ENCODE measurements around the gene KLF13. TPM values are rescaled to one million over a fixed set of nuclear protein-coding genes. Genes with fewer than 3 reads are reported as not detected.

KLF13 gene
- total RNA-seq, 1 donor from 2014 or later = 62.3 TPM

DNA sequence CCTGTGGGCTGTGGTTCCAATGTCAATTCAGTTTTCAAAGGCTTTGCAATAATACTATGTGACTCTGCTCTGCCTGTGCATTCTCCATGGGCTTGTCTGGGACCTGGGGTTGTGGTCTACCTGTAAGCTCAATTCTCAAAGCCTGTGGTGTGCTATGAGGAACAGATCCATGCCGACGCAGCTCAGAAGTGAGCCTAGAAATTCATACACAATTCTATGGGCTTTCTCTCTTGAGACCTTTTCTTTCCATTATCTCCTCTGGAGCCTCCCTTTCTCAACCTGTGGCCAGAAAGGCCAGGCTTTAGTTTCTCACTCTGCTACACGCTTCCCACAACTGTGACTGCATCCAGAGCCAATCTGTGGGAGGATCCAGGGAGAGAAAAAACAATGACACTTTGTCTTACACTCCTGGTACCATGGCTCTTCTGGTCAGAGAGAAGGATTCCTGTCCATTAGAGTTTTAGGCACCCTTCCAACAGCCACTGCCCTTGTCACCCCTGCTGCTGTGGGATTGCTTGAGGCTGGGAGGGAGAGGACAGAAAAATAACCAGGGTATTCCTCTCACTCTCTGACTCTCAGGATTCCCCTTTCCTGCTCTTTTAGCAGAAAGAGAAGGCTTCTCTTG lies 34.1 kb upstream of the KLF13 start:
- no peak for TF ChIP-seq CTCF (IDR thresholded peaks at IDR 0.05; ENCODE audit: borderline replicate concordance)
- intact Hi-C loops (cut with micrococcal nuclease) = no loop called here
- DNase-seq = no peak
- peaks cover 10% of the 10 kb centered on the region for H3K9me3 ChIP-seq (replicated peaks)
- no peak overlapping the region for H3K27ac ChIP-seq (replicated peaks)
- no peak overlapping the region for H3K4me3 ChIP-seq
- H3K36me3 ChIP-seq = no peaks in the 10 kb centered on the region
- H3K4me1 ChIP-seq = peaks cover 22% of the 10 kb centered on the region
- no peaks in the 10 kb centered on the region for H3K27me3 ChIP-seq (ENCODE audit: low read depth)

DNA sequence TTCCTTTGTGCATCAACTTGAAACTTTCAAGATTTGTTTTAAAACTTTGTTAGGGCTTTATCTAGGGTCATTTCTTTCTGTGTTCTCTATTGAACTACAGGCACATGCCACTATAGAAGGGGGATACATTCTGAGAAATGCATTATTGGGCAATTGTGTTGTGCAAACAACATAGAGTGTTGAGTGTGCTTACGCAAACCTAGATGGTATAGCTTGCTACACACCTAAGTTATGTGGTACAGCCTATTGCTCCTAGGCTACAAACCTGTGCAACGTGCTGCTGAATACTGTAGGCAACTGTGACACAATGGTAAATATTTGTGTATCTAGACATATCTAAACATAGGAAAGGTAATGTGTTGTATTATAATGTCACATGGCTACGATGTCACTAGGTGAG lies 33.0 kb upstream of the KLF13 start:
- no peak for DNase-seq
- H3K9me3 ChIP-seq (replicated peaks) = no peaks in the 10 kb centered on the region
- no peaks in the 10 kb centered on the region for H3K36me3 ChIP-seq
- TF ChIP-seq CTCF (IDR thresholded peaks at IDR 0.05; ENCODE audit: borderline replicate concordance) = no peak
- H3K4me3 ChIP-seq = no peak overlapping the region
- no peak overlapping the region for H3K27ac ChIP-seq (replicated peaks)
- H3K27me3 ChIP-seq (ENCODE audit: low read depth) = no peaks in the 10 kb centered on the region
- intact Hi-C loops (cut with micrococcal nuclease) = no loop called here
- H3K4me1 ChIP-seq = peaks cover 22% of the 10 kb centered on the region

GRCh38 chr15:31294067-31294466 lies 32.6 kb upstream of the KLF13 start:
- no peak for TF ChIP-seq CTCF (IDR thresholded peaks at IDR 0.05; ENCODE audit: borderline replicate concordance)
- Histone ChIP-seq H3K27me3 (ENCODE audit: low read depth) (no peaks in the 10 kb centered on the region), H3K4me1 (peaks cover 22% of the 10 kb centered on the region), H3K9me3 (replicated peaks) (no peaks in the 10 kb centered on the region), H3K36me3 (no peaks in the 10 kb centered on the region), H3K4me3 (no peak overlapping the region), H3K27ac (replicated peaks) (no peak overlapping the region)
- intact Hi-C loops (cut with micrococcal nuclease) = no loop called here
- no peak for DNase-seq

DNA sequence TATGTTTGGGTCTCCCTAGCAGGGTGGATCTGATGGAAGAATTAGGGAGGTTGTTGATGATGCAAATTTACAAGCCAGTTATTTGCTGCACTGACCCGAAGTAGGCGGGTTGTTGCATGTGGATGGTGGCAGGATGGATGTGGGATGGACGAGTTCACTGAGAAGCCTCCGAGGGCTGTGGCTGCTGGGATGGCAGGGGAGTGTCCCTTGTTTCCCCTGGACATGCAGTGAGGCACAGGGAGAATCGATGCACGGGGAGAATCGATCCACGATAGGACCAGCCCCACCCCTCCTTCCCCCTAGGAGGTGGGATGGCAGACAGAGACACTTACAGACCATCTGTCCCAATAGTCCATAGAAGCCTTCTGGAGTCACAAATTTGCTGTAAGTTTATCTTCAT lies 31.0 kb upstream of the KLF13 start:
- no peak for DNase-seq
- TF ChIP-seq CTCF (IDR thresholded peaks at IDR 0.05; ENCODE audit: borderline replicate concordance) = no peak
- intact Hi-C loops (cut with micrococcal nuclease) = no loop called here

GRCh38 chr15:31296219-31296645 lies 30.4 kb upstream of the KLF13 start:
- Histone ChIP-seq H3K27me3 (ENCODE audit: low read depth) (no peaks in the 10 kb centered on the region), H3K4me1 (peaks cover 37% of the 10 kb centered on the region), H3K4me3 (no peak overlapping the region), H3K36me3 (no peaks in the 10 kb centered on the region), H3K9me3 (replicated peaks) (no peaks in the 10 kb centered on the region), H3K27ac (replicated peaks) (no peak overlapping the region)
- intact Hi-C loops (cut with micrococcal nuclease) = no loop called here
- TF ChIP-seq CTCF (IDR thresholded peaks at IDR 0.05; ENCODE audit: borderline replicate concordance) = no peak
- DNase-seq = no peak

More for the DNA sequence above, 31.0 kb upstream of the KLF13 start:
- H3K27ac ChIP-seq (replicated peaks) = no peak overlapping the region
- no peaks in the 10 kb centered on the region for H3K9me3 ChIP-seq (replicated peaks)
- H3K4me3 ChIP-seq = no peak overlapping the region
- peaks cover 31% of the 10 kb centered on the region for H3K4me1 ChIP-seq
- no peaks in the 10 kb centered on the region for H3K36me3 ChIP-seq
- no peaks in the 10 kb centered on the region for H3K27me3 ChIP-seq (ENCODE audit: low read depth)
